Limb (tissue), 2 donors: ENCODE data around the gene ESD.
"Not testable (repeated sequence)": the region's sequence is repeated elsewhere in the genome, so short reads cannot be mapped to it uniquely, and the experiment has no call there.

Experiments used
- DNase-seq, 2 donors: peaks; one replicate each; pipeline ENCODE4 v3.0.0-alpha.2; 2016; ENCODE audit errors: extremely low spot score in 2 of 2

ESD gene, protein sequence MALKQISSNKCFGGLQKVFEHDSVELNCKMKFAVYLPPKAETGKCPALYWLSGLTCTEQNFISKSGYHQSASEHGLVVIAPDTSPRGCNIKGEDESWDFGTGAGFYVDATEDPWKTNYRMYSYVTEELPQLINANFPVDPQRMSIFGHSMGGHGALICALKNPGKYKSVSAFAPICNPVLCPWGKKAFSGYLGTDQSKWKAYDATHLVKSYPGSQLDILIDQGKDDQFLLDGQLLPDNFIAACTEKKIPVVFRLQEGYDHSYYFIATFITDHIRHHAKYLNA

DNA sequence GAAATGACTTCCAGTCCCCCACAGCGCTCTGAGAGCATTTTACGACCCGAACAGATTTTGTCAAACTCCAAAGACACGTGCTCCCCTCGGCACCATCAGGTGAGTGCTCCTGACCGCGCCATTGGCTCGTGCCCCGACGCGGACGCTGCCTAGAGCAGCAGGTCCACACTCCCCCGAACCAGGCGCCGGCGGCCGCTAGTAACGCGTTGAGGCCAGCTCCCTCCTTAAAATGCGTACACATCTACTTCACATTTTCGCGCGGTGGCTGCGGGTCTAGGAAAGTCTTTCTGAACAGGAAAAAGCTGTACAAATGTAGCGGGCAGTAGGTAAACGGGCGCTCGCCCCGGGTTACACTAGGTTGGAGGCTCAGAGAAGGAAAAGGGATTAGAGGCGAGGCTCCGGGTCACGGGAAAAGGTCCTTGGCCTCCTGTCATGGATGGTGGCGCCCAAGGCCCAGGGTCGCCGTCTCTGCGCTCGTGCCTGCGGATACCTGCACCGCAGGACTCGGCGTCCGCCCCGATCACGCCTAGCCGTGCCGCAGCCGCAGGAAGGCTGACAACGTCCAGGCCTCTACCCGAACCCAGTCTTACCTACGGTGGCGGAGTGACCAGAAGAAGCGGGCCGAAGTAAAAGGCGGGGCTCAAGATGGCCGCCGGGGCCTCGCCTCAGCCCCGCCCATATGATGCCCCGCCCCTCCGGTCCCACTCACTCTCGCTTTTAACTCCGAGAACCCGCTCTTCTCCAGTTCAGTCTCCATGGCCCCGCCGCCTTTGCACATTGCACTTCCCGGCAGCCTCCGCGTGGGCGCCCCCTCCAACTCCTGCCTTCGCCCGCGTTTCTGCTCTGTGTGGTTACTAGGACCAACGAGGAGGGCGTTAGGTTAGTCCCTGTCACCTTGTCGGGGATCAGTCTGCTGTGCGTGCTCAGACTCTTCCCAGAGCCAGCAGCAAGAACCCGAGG lies at the start of gene ESD:
TSS of gene ESD (minus strand) at position 647 of the 960 bp plus-strand sequence. CDS start 5,748 bp downstream, outside the sequence.
- DNase-seq: peak; percentile 95 to 96

DNA sequence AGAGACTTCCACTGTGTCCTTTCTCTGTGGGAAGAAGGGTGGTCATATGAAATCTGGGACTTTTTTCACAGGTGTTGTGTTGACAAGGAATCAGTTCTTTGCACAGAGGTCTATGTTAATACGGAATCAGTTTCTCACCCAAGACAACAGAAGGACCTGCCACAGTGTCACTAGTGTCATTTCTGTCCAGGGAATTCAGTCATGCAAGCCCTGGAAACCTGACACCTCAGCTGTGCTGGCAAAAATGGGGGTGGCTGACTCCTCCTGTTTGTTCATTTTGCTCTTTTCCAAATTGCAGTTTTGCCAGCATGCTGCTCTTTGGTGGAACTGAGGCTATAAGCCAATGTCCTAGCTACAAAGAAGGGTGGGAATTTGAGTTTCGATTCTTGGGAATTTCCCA lies 49.8 kb upstream of the ESD start:
- DNase-seq: no peak

DNA sequence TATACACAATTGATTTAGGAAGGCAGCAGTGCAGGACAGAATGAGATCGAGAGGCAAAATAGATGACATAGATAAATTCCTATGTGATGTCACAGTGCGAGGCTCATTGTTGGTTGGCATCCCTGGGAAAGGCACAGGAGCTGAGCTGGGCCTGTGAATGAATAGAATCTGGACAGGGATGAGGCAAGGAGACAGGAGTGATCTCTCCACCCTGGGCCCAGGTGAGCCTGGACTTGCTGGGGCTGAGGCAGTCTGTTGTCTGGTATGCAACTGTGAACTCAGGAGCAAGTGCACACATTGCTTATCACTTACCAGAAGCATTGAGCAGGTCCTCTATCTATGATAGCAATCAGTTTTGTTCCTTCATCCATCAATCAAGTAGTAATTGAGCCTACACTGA lies 48.2 kb upstream of the ESD start:
- DNase-seq: no peak

DNA sequence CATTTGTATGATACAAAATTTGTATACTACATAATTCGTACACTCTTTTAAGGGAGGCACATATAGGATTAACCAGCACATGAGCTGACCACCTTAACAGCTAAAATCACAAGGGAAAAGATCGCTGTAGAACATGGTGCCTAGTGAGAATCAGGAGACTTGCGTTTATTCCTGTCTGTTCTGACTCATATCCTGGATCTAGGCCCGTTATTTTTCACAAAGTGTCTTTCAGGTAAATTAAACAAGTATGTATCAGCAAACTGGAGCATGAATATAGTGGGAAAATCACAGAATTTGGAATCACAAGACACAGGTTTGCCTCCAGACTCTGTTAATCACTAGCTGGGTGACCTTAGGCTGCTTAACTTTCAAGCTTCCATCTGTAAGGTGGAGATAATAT lies 47.5 kb upstream of the ESD start:
- no peak for DNase-seq

DNA sequence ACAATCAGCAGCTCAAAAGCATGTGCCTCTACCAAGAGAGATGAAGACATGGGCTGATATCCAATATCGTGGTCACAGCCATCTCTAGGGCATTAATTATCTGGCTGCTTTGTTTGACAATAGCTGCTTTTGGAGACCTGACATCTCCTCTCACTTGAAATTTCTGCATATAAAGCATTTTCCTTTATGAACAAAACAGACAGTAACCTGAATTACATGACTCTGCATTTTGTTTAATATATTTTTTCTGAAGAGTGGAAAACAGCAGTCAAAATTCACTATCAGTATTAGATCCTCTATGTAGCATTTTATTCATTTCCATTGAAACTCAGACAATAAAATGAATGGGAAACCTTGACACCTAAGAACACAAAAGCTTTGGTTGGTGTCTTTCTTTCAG lies 42.4 kb upstream of the ESD start:
- no peak for DNase-seq

DNA sequence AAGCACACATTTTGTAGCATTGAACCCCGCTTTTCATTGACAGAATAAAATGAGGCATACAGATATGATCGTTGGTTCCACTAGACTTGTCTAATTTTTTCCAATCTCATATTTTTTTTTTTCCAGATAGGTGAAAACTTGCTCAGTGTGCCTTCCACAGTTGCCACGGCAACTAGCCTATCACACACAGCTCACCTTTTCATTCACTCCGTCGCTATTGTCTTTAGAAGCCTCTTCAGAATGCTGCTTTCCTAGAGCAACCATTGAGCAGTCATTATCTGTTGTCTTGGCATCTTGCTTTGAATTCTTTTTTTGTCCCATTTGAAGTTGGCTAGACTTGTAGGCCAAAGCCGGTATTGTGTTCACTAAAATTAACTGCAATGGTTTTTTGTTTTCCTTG lies 37.7 kb upstream of the ESD start:
- no peak for DNase-seq

DNA sequence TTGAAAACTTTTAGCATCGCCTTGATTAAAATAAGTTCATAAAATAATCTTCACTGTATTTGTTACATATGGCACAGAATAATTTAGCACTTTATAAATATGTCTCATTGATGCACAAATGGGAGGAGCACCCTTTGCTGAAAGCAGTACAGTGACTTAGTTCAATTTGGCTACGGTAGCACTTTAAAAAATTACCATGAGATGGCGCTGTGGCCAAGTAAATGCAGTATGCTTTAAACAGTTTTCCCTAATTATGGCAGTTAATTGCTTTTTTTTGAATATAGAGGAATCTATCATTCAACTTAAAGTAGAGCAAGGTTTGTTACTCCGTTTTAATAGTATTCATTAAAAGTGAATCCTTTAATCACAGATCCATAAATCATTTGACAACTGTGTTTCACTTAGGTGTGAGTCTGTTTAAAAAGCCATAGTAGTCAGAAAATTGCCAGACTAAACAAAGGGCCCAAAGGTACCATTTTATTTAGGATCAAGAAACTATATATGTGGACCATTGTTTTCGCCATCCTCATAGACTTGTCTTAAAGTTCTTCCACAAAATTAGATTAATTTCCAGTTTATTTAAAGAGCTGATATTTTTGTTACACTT lies 34.7 kb upstream of the ESD start:
- DNase-seq: peak; percentile 57 to 60

DNA sequence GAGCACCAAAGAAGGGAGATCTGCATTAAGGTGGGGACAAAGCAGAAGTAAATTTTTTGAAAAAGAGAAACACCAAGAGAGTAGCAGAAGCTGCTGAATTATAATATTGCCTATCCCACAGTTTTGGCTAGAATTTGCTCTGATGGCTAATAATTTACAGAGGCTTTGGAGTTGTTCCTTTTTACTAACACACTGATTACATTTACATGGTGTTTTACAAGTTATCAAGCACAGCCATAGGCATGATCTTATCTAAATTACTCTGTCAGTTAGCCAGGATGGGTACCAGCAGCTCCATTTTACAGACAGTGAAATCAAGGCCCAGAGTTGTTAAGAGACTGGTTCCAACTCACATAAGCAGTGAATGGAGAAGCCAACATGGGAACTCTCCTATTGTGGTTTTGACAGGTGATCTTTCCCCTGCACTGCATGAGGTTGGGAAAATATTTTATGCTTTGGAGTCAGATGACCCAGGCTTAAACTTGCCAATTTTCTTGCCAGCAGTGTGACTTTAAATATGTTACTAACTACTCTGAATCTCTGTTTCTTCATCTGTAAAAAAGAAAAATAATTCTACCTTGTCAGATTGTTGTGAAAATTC lies 33.5 kb upstream of the ESD start:
- no peak for DNase-seq

DNA sequence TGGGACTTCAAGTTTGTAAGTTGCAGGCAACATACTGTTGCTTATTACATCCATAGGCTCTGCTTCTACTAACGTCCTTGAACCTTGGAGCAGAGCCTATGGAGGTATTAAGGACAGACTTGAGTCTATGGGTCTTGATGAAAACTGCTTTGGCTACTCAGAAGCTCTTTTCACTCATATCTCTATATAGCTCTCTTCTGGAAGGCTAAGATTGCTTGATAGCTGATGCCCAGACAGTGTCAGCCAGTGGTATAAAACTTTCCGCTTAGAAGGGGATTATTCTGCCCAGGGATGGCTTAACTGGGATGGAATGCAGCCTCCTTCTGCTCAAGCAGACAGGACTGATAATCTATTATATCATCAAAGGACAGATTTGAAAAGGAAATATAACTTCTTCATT lies 25.6 kb upstream of the ESD start:
- no peak for DNase-seq

DNA sequence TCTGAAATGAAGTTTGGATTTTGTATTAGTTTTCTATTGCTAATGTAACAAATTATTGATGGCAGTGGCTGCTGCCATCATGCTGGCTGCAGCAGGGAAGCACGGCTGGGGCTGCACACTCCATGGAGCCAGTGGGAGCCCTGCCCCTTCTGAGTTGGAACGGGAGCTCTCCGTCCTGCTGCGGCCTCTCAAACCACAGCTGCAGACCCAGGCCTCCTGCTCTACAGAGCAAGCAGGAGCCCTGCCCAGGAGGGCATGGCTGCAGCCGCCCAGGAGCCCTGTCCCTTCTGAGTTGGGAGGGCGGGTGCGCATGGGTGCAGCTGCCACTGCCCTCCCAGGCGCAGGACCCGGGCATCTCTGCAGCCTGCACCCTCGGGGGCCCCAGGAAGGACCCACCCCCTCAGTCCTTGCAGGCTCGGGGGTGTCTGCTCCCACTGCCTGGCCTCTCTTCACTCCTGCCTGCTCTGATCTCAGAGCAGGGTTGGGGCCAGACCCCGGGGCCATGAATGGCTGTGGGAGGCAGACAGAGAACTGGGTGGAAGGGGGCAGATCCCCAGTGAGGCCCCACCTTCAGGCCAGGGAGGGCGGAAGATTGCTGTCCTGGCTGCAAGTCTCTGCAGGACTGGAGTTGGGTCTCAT lies 21.0 kb upstream of the ESD start:
- DNase-seq: no peak

DNA sequence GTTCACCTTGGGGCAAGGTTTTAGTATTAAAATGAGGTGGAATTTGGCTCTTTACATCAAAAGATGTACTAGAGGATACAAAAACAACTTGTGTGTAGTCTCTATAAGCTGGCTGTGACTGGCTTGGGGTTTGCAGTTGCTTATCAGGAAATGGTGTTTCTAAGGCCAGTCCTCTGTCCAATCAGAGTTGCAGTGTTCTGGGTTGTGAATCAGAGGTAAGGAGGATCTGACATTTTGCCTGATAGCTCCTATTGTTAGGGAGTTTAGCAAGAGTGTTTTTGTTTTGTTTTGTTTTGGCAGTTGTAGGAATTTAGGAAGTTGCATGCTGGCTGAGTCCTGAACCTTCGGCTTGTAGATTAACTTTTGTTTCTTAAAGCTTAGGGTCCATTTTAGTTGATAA lies 20.1 kb upstream of the ESD start:
- no peak for DNase-seq

DNA sequence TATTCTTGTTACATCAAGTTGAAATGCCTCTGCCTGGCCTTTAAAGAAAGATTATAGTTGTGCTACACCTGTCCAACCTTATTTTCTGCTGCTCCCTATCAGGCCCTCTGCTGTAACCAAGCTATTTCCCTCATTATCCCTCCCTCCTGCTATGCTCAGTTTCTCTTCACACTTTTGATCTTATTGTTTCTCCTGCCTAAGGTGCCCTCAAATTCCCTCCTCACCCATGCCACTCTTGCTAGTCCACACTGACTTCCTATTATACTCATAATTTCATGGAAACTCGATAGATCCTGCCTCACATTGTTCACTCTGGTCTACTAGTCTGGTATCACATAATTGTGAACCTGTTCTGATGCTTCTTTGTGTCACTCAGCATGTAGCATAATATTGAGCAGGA lies 19.4 kb upstream of the ESD start:
- DNase-seq: no peak

DNA sequence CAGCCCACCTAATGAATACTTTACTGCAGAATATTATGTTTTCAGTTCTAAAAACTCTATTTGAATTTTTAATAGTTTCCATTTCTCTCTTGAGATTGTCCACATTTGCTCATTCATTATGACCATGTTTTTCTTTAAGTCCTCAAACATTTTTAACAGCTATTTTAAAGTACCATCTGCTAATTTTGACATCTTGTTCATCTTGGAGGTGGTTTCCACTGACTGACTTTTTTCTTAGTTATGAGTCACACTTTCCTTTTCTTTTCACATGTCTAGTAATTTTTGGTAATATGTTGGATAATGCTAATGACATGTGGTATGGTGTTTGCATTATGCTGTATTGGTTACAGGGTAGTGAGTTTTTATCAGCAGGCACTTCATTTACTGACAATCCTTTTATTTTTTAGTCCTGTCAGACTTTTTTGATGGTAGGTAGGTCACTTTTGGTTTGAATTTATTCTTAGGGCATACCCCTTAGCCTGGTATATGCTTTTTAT lies 15.4 kb upstream of the ESD start:
- no peak for DNase-seq

DNA sequence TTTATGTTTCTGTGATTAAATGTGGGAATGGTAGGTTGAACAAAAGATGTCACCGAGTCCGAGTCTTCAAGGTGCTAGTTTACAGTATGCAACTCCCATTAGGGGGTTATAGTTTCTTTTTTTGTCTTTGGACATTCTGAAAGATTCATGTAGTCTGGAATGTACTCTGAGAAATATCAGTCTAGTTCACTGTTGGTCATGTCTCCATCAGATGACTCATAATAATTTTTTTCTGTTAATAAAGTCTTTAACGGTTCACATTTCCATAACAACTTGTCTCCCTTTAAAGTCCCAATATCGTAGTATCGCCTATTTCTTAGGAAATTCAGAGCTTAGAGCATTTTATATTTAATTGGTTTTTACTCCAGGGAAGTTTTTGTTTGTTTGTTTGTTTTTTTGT lies 13.5 kb upstream of the ESD start:
- DNase-seq: no peak

DNA sequence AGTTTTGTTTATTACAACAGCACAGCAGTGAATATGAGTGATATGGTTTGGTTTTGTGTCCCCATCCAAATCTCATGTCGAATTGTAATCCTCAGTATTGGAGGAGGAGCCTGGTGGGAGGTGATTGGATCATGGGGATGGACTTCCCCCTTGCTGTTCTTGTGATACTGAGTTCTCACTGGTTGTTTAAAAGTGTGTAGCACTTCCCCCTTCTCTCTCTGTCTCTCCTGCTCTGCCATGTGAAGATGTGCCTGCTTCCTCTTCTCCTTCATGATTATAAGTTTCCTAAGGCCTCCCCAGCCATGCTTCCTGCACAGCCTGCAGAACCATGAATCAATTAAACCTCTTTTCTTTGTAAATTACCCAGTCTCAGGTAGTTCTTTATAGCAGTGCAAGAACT lies 8.0 kb upstream of the ESD start:
- not testable (repeated sequence) for DNase-seq

DNA sequence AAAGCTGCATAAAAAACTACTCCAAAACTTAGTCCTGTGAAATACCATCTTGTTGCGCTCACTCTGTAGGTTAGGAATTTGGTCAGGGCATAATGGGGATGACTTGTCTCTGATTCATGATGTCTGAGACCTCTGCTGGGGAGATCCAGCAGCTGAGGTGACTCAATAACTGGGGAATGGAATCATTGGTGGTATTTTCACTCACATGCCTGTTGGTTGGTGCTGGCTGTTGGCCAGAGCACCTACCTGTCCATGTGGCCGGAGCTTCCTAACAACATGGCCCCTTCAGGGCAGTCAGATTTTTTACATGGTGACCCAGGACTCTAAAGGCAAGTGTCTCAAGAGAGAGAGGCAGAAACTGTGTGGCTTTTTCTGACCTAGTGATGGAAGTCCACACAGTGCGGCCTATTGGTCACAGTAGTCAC lies 7.4 kb upstream of the ESD start:
- no peak for DNase-seq

DNA sequence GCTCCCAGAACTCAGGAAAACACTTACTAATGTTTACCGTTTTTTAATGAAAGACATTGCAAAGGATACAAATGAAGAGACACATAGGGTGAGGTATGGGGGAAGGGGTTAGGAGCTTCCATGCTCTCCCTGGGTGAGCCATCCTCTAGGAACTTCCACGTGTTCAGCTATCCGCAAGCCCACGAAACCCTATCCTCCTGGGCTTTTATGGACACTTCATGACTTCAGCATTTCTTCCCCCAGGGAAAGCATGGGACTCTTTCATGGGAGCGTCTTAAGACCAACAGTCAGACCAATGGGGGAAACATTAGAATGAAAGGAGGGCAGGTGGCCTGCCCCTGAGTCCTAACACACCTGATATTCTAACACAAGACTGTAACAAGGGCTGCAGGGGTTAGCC lies 6.6 kb upstream of the ESD start:
- DNase-seq: no peak

DNA sequence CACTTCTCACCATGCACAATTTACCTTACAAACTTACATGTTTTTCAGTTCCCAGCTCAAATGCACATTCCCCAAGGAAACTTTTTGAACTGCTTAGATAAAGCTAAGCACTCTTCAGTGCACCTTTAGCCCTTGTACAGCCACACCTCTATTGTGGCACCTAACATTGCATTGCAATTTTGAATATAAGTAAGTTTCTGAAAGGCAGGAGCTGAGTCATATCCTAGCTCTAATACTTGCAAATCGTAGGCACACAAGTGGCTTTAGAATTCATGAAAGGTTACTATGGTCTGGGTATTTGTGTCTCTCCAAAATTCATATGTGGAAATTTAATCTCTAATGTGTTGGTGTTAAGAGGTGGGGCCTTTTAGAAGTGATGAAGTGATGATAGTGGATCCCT lies 4.9 kb upstream of the ESD start:
- DNase-seq: no peak

DNA sequence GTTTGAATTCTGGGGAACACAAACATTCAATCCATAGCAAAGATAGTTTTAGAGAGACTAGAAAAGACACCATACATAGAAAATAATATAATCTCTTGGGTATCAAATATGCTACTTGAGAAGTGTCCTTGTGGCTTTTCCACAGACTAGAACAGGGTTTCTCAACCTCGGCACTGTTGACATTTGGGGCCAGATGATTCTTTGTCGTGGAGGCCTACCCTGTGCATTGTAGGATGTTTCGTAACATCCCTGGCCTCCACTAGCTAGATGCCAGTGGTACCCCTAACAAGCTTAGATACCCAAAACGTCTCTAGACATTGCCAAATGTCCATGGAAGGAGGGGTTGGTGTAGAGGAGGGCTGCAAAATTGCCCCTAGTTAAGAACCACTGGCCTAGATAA lies 2.2 kb upstream of the ESD start:
- DNase-seq: no peak

DNA sequence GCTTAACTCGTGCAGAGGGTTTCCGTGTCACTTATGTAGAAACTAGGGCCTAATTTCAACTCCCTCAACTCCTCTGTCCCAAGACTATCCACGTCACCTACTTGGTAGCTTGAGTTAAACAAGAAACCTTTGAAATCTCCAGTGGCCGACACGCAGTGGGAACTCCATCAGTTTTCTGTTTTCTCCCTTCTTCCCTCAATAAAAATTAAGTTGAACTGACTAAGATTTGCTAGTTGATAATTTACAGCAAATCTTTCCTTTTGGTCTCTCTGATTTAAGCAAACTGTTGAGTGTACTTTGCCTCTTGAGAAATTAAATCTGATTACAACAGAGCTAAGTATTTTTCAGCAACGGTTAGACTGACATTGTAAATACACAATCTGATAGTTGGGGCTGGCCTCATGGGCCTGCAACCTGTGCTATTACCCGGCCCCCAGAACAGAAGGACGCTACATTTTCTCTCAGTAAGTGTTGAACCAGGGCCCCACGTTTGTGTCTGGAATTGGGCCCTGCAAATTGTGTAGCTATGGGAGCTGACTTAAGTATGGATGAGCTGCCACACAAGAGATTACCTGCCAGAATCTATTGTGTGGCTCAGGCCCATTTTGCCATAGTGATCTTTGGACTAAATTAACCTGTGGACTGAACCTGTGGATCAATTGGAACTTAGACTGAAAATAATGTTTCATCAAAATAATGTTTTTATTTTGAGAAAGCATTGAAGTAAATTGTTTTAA lies 708 bp upstream of the ESD start:
- DNase-seq: no peak

DNA sequence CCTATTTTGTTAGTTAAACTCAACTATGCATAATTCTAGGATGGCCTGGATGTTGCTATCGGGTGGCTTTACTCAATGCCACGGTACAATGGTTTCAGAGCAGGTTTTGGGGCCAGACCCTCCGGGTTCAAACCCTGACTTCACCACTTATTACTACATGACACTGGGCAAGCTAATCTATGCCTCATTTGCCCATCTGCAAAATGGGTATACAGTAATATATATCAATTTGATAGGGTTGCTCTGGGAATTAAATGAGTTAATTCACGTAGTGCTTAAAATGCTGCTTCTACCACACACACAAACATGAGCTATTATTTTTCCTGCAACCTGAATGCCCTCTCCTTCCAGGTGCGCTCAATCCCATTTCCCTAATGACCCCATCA lies 839 bp downstream of the ESD start:
- no peak for DNase-seq
